H1 (cell line): ENCODE measurements around the gene TECR. TPM values are rescaled to one million over a fixed set of nuclear protein-coding genes. Genes with fewer than 3 reads are reported as not detected.

Experiments used
- ATF2 ChIP-seq: IDR thresholded peaks from 2 replicates; pipeline ENCODE4 v1.6.1; 2012; ENCODE audit warnings: low read length, inconsistent platforms
- CHD2 ChIP-seq: IDR thresholded peaks from 2 replicates; pipeline ENCODE4 v1.6.1; 2012; ENCODE audit warnings: low read length, improper control_type of control experiment
- CREB1 ChIP-seq: IDR thresholded peaks from 2 replicates; pipeline ENCODE4 v1.6.1; 2012; ENCODE audit warnings: inconsistent platforms
- E2F6 ChIP-seq: IDR thresholded peaks from 2 replicates; pipeline ENCODE4 v1.6.1; 2012; ENCODE audit warnings: inconsistent platforms
- EGR1 ChIP-seq: IDR thresholded peaks from 2 replicates; pipeline ENCODE4 v1.6.1; 2011; ENCODE audit warnings: low read depth, low read length, borderline replicate concordance
- EZH2 ChIP-seq: fragments of 200-600 bp; sonication (generic); IDR thresholded peaks from 2 replicates; pipeline ENCODE4 v1.7.1; 2012; ENCODE audit warnings: low read depth, mild to moderate bottlenecking, moderate library complexity, low read length, inconsistent platforms; ENCODE audit not compliant: severe bottlenecking
- FOSL1 ChIP-seq: IDR thresholded peaks from 2 replicates; pipeline ENCODE4 v1.6.1; 2011; ENCODE audit warnings: mild to moderate bottlenecking, low read depth, low read length, moderate library complexity; ENCODE audit not compliant: insufficient read depth
- GABPA ChIP-seq: IDR thresholded peaks from 2 replicates; pipeline ENCODE4 v1.6.1; 2011; ENCODE audit warnings: mild to moderate bottlenecking, low read length, moderate library complexity, borderline replicate concordance; ENCODE audit not compliant: insufficient read depth
- KDM4A ChIP-seq: IDR thresholded peaks from one replicate; pipeline ENCODE4 v1.7.1; 2012; ENCODE audit warnings: low read depth, mild to moderate bottlenecking, moderate library complexity, low read length, inconsistent platforms; ENCODE audit not compliant: severe bottlenecking
- MAX ChIP-seq: IDR thresholded peaks from 2 replicates; pipeline ENCODE4 v1.6.1; 2012; ENCODE audit warnings: inconsistent platforms
- PHF8 ChIP-seq: fragments of 200-600 bp; sonication (generic); conservative IDR thresholded peaks from 2 replicates; pipeline ENCODE4 v1.7.1; 2012; ENCODE audit warnings: low read depth, mild to moderate bottlenecking, inconsistent platforms, low read length, moderate library complexity
- POLR2AphosphoS5 ChIP-seq: IDR thresholded peaks from 2 replicates; pipeline ENCODE4 v1.6.1; 2011; ENCODE audit warnings: low read depth, low read length
- POU5F1 ChIP-seq: IDR thresholded peaks from 2 replicates; pipeline ENCODE4 v1.6.1; 2011; ENCODE audit warnings: low read depth, mild to moderate bottlenecking, low read length, moderate library complexity
- RBBP5 ChIP-seq: IDR thresholded peaks from 2 replicates; pipeline ENCODE4 v1.7.1; 2012; ENCODE audit warnings: low read depth, mild to moderate bottlenecking, inconsistent platforms, low read length, moderate library complexity, borderline replicate concordance
- RFX5 ChIP-seq: IDR thresholded peaks from 2 replicates; pipeline ENCODE4 v1.6.1; 2011; ENCODE audit warnings: low read depth, low read length, improper control_type of control experiment, borderline replicate concordance
- RXRA ChIP-seq: IDR thresholded peaks from 2 replicates; pipeline ENCODE4 v1.6.1; 2011; ENCODE audit warnings: low read depth, mild to moderate bottlenecking, low read length, moderate library complexity; ENCODE audit not compliant: insufficient read depth
- SAP30 ChIP-seq: fragments of 300-600 bp; sonication (generic); IDR thresholded peaks from 2 replicates; pipeline ENCODE4 v1.7.1; 2012; ENCODE audit warnings: low read length, moderate library complexity, mild to moderate bottlenecking, inconsistent platforms; ENCODE audit not compliant: insufficient read depth, insufficient replicate concordance
- SIRT6 ChIP-seq: IDR thresholded peaks from one replicate; pipeline ENCODE4 v1.7.1; 2012; ENCODE audit warnings: low read length, inconsistent platforms
- SP1 ChIP-seq: IDR thresholded peaks from 2 replicates; pipeline ENCODE4 v1.6.1; 2011; ENCODE audit warnings: low read depth, low read length
- TAF1 ChIP-seq: IDR thresholded peaks from 2 replicates; pipeline ENCODE4 v1.6.1; 2011; ENCODE audit warnings: mild to moderate bottlenecking, low read depth, low read length
- TAF7 ChIP-seq: optimal IDR thresholded peaks from 2 replicates; pipeline ENCODE3; 2011; ENCODE audit warnings: low read depth, mild to moderate bottlenecking, inconsistent platforms, low read length, moderate library complexity, borderline replicate concordance
- ZNF274 ChIP-seq: IDR thresholded peaks from 2 replicates; pipeline ENCODE4 v1.7.0; 2012; ENCODE audit warnings: low read length, borderline replicate concordance; ENCODE audit errors: extremely low read depth
- polyA plus RNA-seq, 7 experiments: library from polyadenylated mRNA; depleted of rRNA in 3 of 7; stranded (reverse) in 5 of 7; unstranded in 2 of 7; fragments of >200 nt in 5 of 7; fragments of 200-250 nt in 2 of 7; gene quantifications; 1 replicate in 5 of 7; 2 replicates in 1 of 7; 4 replicates in 1 of 7; pipeline versions ENCODE4 v1.2.1 to v1.2.3, GENCODE V29; 2011 to 2013; ENCODE audit warnings: missing spikeins in 2 of 7, mixed read lengths in 2 of 7
- total RNA-seq: library from RNA; stranded (reverse); fragmentation: NEBNext Ultra II Directional; extraction: Animal tissue kit (Norgen Biotek cat#: 25700); gene quantifications from 2 replicates; pipeline ENCODE4 v1.2.1, GENCODE V29; 2021

The TECR gene
- total and polyA plus RNA-seq, 2 of the 8 experiments (the other 6 are each of a cell fraction or from before 2014, with no cell fraction given): 172 to 405 TPM

- TF ChIP-seq POU5F1: no peak
- peak; percentile 82 for TF ChIP-seq TAF7
- no peak for TF ChIP-seq EZH2
- TF ChIP-seq SIRT6: no peak
- peak; percentile 61; the same call in 1 of the 2 replicates for TF ChIP-seq MAX
- peak; percentile 39; the same call in 1 of the 2 replicates for TF ChIP-seq CREB1
- peak; percentile 82 for TF ChIP-seq EGR1
- TF ChIP-seq ATF2: no peak
- TF ChIP-seq E2F6: peak; percentile 46
- TF ChIP-seq ZNF274: no peak
- 0 out of 2 replicates have a peak, but pooled peaks have one; percentile 55 for TF ChIP-seq RBBP5
- 0 out of 2 replicates have a peak, but pooled peaks have one; percentile 28 for TF ChIP-seq CHD2
- peak; percentile 73; the same call in 1 of the 2 replicates for TF ChIP-seq SP1
- TF ChIP-seq FOSL1: no peak
- TF ChIP-seq TAF1: peak; percentile 89
- peak; percentile 87 for TF ChIP-seq KDM4A
- TF ChIP-seq SAP30: no peak
- TF ChIP-seq GABPA: no peak
- TF ChIP-seq RFX5: no peak
- peak; percentile 91 for TF ChIP-seq POLR2AphosphoS5
- TF ChIP-seq PHF8: peak; percentile 98
- no peak for TF ChIP-seq RXRA
Observed at GRCh38 chr19:14529254-14530004, at the start of gene TECR (continued).
